NOMO-1 (cell line): Measurements from ENCODE around the gene KCTD3.

Experiments used
- DNase-seq, 2 experiments: peaks; one replicate each; lab custom pipeline; 2025; ENCODE audit not compliant: unreplicated experiment in 2 of 2; lab: John Stamatoyannopoulos, UW

KCTD3 gene

GRCh38 chr1:215603319-215603718, 36.2 kb downstream of the KCTD3 start:
- no peak for DNase-seq

- DNase-seq, result no peak
These were observed 38.0 kb downstream of the KCTD3 start for GRCh38 chr1:215605011-215605621.

- no peak for DNase-seq
These were observed 38.9 kb downstream of the KCTD3 start for GRCh38 chr1:215606036-215606435.

- peak in 1 of 2 experiments; percentile 19 for DNase-seq
These were observed 39.6 kb downstream of the KCTD3 start for GRCh38 chr1:215606564-215607168.

GRCh38 chr1:215607412-215607811, 40.3 kb downstream of the KCTD3 start:
- DNase-seq, result no peak

GRCh38 chr1:215608646-215609045, 41.5 kb downstream of the KCTD3 start:
- no peak for DNase-seq

GRCh38 chr1:215612391-215612790, 45.3 kb downstream of the KCTD3 start:
- no peak for DNase-seq

GRCh38 chr1:215617979-215618378, 50.9 kb downstream of the KCTD3 start:
- DNase-seq, result no peak

- no peak for DNase-seq
These were observed 56.1 kb downstream of the KCTD3 start for GRCh38 chr1:215623162-215623561.

- DNase-seq, result no peak
These were observed 58.8 kb downstream of the KCTD3 start for GRCh38 chr1:215625949-215626348.

- DNase-seq, result no peak
These were observed 63.9 kb downstream of the KCTD3 start for GRCh38 chr1:215631040-215631439.

GRCh38 chr1:215631489-215631888, 64.4 kb downstream of the KCTD3 start:
- no peak for DNase-seq

- DNase-seq, result no peak
These were observed 68.7 kb downstream of the KCTD3 start for GRCh38 chr1:215635827-215636226.

- DNase-seq, result no peak
These were observed 69.3 kb downstream of the KCTD3 start for GRCh38 chr1:215636258-215636965.

GRCh38 chr1:215637041-215637573, 70.0 kb downstream of the KCTD3 start:
- no peak for DNase-seq

- DNase-seq, result no peak
These were observed 73.5 kb downstream of the KCTD3 start for GRCh38 chr1:215640429-215641148.

- DNase-seq, result no peak
These were observed 76.7 kb downstream of the KCTD3 start for GRCh38 chr1:215643592-215644321.

GRCh38 chr1:215645182-215645581, 78.1 kb downstream of the KCTD3 start:
- DNase-seq, result no peak

GRCh38 chr1:215645861-215646260, 78.8 kb downstream of the KCTD3 start:
- DNase-seq, result no peak

GRCh38 chr1:215647738-215648137, 80.6 kb downstream of the KCTD3 start:
- DNase-seq, result no peak

GRCh38 chr1:215648957-215649356, 81.9 kb downstream of the KCTD3 start:
- no peak for DNase-seq
